ACC112 (cell line): Measurements from ENCODE around the gene LIMK1.
"Not testable (repeated sequence)": the region's sequence is repeated elsewhere in the genome, so short reads cannot be mapped to it uniquely, and the experiment has no call there.

Experiments used
- H2AFZ ChIP-seq: fragments of 200-600 bp; sonication (generic); one replicate; pipeline ENCODE4 v1.6.0; 2017; ENCODE audit warnings: antibody characterized with exemption, low read length; ENCODE audit not compliant: unreplicated experiment
- H3K27ac ChIP-seq: fragments of 200-600 bp; sonication (generic); 2 replicates; pipeline ENCODE4 v1.5.1; 2014; ENCODE audit warnings: low read depth, mild to moderate bottlenecking, antibody characterized with exemption, low read length, moderate library complexity
- H3K27me3 ChIP-seq: fragments of 200-600 bp; sonication (generic); 2 replicates; pipeline ENCODE4 v1.6.1; 2014; ENCODE audit warnings: mild to moderate bottlenecking, antibody characterized with exemption, low read length, moderate library complexity, mixed read lengths; ENCODE audit not compliant: insufficient read depth
- H3K36me3 ChIP-seq: fragments of 200-600 bp; sonication (generic); 2 replicates; pipeline ENCODE4 v1.6.1; 2016; ENCODE audit warnings: mild to moderate bottlenecking, antibody characterized with exemption, low read length, moderate library complexity, mixed read lengths; ENCODE audit not compliant: insufficient read depth
- H3K4me1 ChIP-seq: fragments of 200-600 bp; sonication (generic); one replicate; pipeline ENCODE4 v1.6.1; 2016; ENCODE audit warnings: low read length, mixed read lengths; ENCODE audit not compliant: insufficient read depth, unreplicated experiment, control insufficient read depth
- H3K4me3 ChIP-seq: fragments of 200-600 bp; sonication (generic); 2 replicates; pipeline ENCODE4 v1.5.1; 2014; ENCODE audit warnings: mild to moderate bottlenecking, low read depth, low read length
- H3K79me2 ChIP-seq: fragments of 200-600 bp; sonication (generic); one replicate; pipeline ENCODE4 v1.6.0; 2016; ENCODE audit warnings: low read length; ENCODE audit not compliant: control insufficient read depth, unreplicated experiment, insufficient read depth

The LIMK1 gene

DNA sequence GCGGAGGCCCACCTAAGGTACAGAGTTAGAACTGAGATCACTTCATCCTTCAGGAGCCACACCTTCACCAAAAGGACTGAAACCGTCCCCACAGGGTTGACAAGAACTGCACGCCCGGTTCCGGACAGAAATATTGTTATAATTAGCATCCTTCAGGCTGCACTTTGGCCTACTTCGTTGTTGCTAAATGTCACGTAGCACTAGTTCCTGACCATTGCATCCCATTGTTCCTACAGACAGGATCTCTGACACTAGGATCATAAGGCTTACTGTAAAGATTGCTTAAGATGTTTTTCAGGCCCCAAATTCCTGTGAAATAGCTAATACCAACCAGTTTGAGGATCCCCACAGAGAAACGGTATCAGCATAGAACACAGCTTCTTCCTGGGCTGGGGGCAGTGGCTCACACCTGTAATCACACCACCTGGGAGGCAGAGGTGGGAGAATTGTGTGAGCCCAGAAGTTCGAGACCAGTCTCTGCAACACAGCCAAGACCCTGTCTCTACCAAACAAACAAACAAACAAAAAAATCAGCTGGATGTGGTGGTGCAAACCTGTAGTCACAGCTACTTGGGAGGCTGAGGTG is 72.3 kb downstream of the LIMK1 start:
- H3K79me2 ChIP-seq: no peaks in the 10 kb centered on the region
- no peak overlapping the region for H3K4me3 ChIP-seq
- no peak overlapping the region for H3K27ac ChIP-seq
- H3K4me1 ChIP-seq: no peaks in the 10 kb centered on the region
- no peaks in the 10 kb centered on the region for H3K27me3 ChIP-seq
- no peak overlapping the region for H2AFZ ChIP-seq
- H3K36me3 ChIP-seq: no peaks in the 10 kb centered on the region

DNA sequence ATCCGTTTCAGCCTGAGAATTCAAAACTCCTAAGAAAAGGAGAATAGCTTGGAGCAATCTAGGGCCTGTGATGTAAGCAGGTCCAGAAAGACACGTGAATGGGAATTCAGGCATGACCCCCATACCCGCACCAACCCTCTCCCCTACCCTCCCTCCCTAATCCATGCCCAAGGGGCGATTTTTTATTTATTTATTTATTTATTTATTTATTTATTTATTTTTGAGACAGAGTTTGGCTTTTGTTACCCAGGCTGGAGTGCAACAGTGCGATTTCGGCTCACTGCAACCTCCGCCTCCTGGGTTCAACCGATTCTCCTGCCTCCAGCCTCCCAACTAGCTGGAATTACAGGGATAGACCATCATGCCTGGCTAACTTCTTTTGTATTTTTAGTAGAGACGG is 74.0 kb downstream of the LIMK1 start:
- no peaks in the 10 kb centered on the region for H3K4me1 ChIP-seq
- no peak overlapping the region for H3K27ac ChIP-seq
- H3K79me2 ChIP-seq: no peaks in the 10 kb centered on the region
- H3K36me3 ChIP-seq: no peaks in the 10 kb centered on the region
- no peak overlapping the region for H3K4me3 ChIP-seq
- no peak overlapping the region for H2AFZ ChIP-seq
- no peaks in the 10 kb centered on the region for H3K27me3 ChIP-seq

DNA sequence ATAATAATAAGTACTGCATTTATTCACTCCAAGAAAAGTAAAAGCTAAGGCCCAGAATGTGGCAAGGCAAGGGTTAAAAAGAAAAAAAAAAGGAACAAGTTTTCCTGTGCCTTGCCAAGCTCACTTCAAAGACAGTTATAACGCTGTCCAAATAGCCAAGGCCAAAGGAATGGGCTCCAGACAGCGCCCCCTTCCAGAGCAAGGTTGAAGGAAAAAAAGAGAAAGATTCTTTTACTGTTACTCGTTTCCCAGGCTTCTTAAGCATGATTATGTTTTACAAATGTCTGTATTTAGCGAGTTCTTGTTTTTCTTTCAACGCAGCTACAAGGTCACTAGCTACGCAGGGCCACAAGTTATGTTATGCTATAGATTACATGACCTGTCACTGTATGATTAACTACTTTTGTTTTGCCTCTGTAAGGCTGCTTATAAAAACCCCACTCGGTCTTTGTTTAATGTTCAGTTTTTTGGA is 81.4 kb downstream of the LIMK1 start:
- Histone ChIP-seq H3K27ac (no peak overlapping the region), H3K4me1 (no peaks in the 10 kb centered on the region), H2AFZ (no peak overlapping the region), H3K79me2 (no peaks in the 10 kb centered on the region), H3K36me3 (no peaks in the 10 kb centered on the region), H3K27me3 (no peaks in the 10 kb centered on the region), H3K4me3 (no peak overlapping the region)

DNA sequence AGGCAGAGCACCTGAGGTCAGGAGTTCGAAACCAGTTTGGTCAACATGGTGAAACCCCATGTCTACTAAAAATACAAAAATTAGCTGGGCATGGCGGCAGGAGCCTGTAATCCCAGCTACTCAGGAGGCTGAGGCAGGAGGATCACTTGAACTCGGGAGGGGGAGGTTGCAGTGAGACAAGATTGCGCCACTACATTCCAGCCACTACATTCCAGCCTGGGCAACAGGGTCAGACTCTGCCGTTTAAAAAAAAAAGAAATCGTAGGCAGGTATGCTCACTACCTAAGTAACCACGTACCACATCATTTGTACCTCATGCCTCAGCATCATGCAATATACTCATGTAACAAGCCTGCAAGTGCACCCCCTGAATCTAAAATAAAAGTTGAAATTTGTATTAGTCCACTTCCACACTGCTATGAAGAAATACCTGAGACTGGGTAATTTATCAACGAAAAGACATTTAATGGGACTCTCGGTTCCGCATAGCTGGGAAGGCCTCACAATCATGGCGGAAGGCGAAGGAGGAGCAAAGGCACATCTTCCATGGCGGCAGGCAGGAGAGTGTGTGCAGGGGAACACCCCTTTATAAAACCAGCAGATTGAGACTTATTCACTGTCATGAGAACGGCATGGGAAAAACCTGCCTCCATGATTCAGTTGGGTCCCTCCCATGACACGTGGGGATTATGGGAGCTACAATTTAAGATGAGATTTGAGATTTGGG is 82.4 kb downstream of the LIMK1 start:
- no peaks in the 10 kb centered on the region for H3K79me2 ChIP-seq
- no peaks in the 10 kb centered on the region for H3K36me3 ChIP-seq
- H3K4me3 ChIP-seq: no peak overlapping the region
- no peak overlapping the region for H3K27ac ChIP-seq
- H3K27me3 ChIP-seq: no peaks in the 10 kb centered on the region
- no peak overlapping the region for H2AFZ ChIP-seq
- H3K4me1 ChIP-seq: no peaks in the 10 kb centered on the region

DNA sequence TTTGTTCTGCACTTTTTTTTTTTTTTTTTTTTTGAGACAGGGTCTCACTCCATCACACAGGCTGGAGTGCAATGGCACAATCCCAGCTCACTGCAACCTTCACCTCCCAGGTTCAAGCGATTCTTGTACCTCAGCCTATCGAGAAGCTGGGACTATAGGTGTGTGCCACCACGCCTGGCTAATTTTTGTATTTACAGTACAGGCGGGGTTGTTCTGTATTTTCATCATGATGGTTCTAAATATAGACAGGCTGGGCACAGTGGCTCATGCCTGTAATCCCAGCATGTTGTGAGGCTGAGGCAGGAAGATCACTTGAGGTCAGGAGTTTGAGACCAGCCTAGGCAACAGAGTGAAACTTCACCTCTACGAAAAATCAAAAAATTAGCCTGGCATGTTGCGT is 83.7 kb downstream of the LIMK1 start:
- not testable (repeated sequence) for H3K79me2 ChIP-seq, H3K4me1 ChIP-seq, H3K36me3 ChIP-seq, H3K4me3 ChIP-seq, H3K27ac ChIP-seq, H2AFZ ChIP-seq, H3K27me3 ChIP-seq
